HEK293T (cell line): ENCODE data around the gene CRHR2.

ENCODE experiments used
- ARNT ChIP-seq: fragments of 450-650 bp; IDR thresholded peaks from 2 replicates; pipeline ENCODE4 v1.6.1; 2017; ENCODE audit warnings: mild to moderate bottlenecking
- CTBP1 ChIP-seq: fragments of 450-650 bp; IDR thresholded peaks from 2 replicates; pipeline ENCODE4 v1.6.1; 2016; ENCODE audit warnings: borderline replicate concordance
- ELF4 ChIP-seq: fragments of 450-650 bp; IDR thresholded peaks from 2 replicates; pipeline ENCODE4 v1.6.1; 2017; ENCODE audit warnings: antibody characterized with exemption
- FOXA1 ChIP-seq: fragments of 450-650 bp; IDR thresholded peaks from 2 replicates; pipeline ENCODE4 v1.6.1; 2016; ENCODE audit warnings: mild to moderate bottlenecking
- HDGF ChIP-seq: fragments of 450-650 bp; IDR thresholded peaks from 2 replicates; pipeline ENCODE4 v1.6.1; 2017; ENCODE audit warnings: antibody characterized with exemption, borderline replicate concordance
- SUZ12 ChIP-seq: fragments of 450-650 bp; IDR thresholded peaks from 2 replicates; pipeline ENCODE4 v1.6.1; 2016; ENCODE audit warnings: mild to moderate bottlenecking
- ZNF384 ChIP-seq: fragments of 450-650 bp; IDR thresholded peaks from 2 replicates; pipeline ENCODE4 v1.6.1; 2016

GRCh38 chr7:30657131-30657530 is 25.1 kb downstream of the CRHR2 start:
- TF ChIP-seq CTBP1 (no peak), ELF4 (no peak), HDGF (no peak), ARNT (no peak), FOXA1 (no peak), ZNF384 (no peak), SUZ12 (no peak)
